PC-3 (cell line): ENCODE data around the gene RIMS4.

Experiments used
- EZH2 ChIP-seq: fragments of 300-600 bp; sonication (generic); IDR thresholded peaks from one replicate; pipeline ENCODE4 v1.6.1; 2017; ENCODE audit warnings: antibody characterized with exemption, mild to moderate bottlenecking, low read length; ENCODE audit not compliant: unreplicated experiment
- TF ChIP-seq, protein P1 (sequence below): fragments of 300-600 bp; sonication (generic); conservative IDR thresholded peaks from 2 replicates; pipeline ENCODE4 v1.5.1; 2017; ENCODE audit warnings: antibody characterized with exemption, low read depth, mild to moderate bottlenecking, low read length

DNA sequence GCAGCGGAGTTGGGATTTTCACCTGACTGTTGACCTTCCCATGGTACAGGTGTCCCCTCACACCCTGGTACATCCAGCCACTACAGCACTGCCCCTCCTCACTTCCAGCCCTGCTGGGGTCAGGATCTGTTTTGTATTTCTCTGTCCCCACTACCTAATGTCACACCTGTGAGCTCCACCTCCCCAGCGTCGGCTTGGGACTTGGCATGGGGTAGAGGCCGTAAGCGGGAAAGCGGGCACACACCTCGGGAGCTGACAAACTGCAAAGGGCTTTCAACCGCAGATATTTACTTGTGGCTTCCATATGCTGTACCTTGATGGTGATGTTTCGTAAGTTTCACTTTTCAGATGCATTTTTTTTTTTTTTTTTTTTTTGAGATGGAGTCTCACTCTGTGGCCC is 100.5 kb downstream of the RIMS4 start:
- TF ChIP-seq, protein P1, sequence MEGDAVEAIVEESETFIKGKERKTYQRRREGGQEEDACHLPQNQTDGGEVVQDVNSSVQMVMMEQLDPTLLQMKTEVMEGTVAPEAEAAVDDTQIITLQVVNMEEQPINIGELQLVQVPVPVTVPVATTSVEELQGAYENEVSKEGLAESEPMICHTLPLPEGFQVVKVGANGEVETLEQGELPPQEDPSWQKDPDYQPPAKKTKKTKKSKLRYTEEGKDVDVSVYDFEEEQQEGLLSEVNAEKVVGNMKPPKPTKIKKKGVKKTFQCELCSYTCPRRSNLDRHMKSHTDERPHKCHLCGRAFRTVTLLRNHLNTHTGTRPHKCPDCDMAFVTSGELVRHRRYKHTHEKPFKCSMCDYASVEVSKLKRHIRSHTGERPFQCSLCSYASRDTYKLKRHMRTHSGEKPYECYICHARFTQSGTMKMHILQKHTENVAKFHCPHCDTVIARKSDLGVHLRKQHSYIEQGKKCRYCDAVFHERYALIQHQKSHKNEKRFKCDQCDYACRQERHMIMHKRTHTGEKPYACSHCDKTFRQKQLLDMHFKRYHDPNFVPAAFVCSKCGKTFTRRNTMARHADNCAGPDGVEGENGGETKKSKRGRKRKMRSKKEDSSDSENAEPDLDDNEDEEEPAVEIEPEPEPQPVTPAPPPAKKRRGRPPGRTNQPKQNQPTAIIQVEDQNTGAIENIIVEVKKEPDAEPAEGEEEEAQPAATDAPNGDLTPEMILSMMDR, result no peak
- TF ChIP-seq EZH2, result no peak
